NB4 (cell line): ENCODE results near the gene APOL3.

Source experiments
- CTCF ChIP-seq: IDR thresholded peaks from one replicate; pipeline ENCODE4 v1.5.1; 2012; ENCODE audit warnings: low read depth, low read length
- POLR2A ChIP-seq: IDR thresholded peaks from 2 replicates; pipeline ENCODE4 v1.6.1; 2011; ENCODE audit warnings: mild to moderate bottlenecking; ENCODE audit not compliant: insufficient read length; ENCODE audit errors: extremely low read depth

DNA sequence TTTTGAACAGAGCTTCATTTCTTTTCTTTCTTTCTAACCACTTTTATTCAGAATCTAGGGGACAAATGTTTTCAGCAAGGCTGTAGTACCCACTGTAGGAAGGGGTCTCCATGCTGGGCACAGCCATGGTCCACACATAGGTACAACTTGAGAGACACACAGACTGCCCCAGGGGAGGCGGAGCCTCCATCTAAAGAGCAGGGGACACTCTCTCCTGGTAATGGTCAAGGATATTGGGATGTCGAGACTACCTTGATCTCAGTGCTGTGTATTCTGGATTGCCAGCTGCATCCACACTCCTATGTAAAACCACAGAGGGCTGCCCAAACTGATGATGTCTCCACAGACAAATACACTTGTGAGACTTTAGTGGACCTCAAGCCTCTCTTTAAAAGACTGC lies 2.9 kb upstream of the APOL3 start:
- TF ChIP-seq CTCF (no peak), POLR2A (no peak)
